HL-60 (cell line): ENCODE results near the gene DNAJA1.
"Not testable (repeated sequence)": the region's sequence is repeated elsewhere in the genome, so short reads cannot be mapped to it uniquely, and the experiment has no call there.

Source experiments
- DNase-seq, 2 experiments: peaks; one replicate each; pipeline ENCODE4 v3.0.0-alpha.2; 2010 to 2020; ENCODE audit warnings: low read depth in 1 of 2, low spot score in 1 of 2
- H3K27ac ChIP-seq: fragments of 250-450 bp; sonication (Bioruptor Pico); replicated peaks from 2 replicates; pipeline ENCODE4 v1.5.1; 2020; ENCODE audit warnings: mild to moderate bottlenecking, moderate library complexity
- H3K27me3 ChIP-seq: fragments of 250-450 bp; sonication (Bioruptor Pico); 2 replicates; pipeline ENCODE4 v1.5.1; 2021; ENCODE audit warnings: mild to moderate bottlenecking, moderate library complexity; ENCODE audit not compliant: insufficient read depth, poor library complexity, severe bottlenecking
- H3K4me3 ChIP-seq: replicated peaks from 2 replicates; pipeline ENCODE4 v1.5.1; 2011; ENCODE audit warnings: mild to moderate bottlenecking, control low read depth, low read length; ENCODE audit not compliant: insufficient read depth
- GABPA ChIP-seq: IDR thresholded peaks from 2 replicates; pipeline ENCODE4 v1.6.1; 2012; ENCODE audit warnings: low read depth
- POLR2AphosphoS5 ChIP-seq: IDR thresholded peaks from 2 replicates; pipeline ENCODE4 v1.6.1; 2012; ENCODE audit warnings: low read depth
- SPI1 ChIP-seq: IDR thresholded peaks from 2 replicates; pipeline ENCODE4 v1.6.1; 2012; ENCODE audit warnings: low read depth, mild to moderate bottlenecking, borderline replicate concordance
- TF ChIP-seq, protein P1 (sequence below): IDR thresholded peaks from one replicate; pipeline ENCODE4 v1.5.1; 2011; ENCODE audit warnings: low read length, control low read depth, inconsistent platforms; ENCODE audit not compliant: insufficient read depth
- TF ChIP-seq, protein P2 (sequence below): IDR thresholded peaks from 2 replicates; pipeline ENCODE4 v1.6.1; 2012; ENCODE audit warnings: low read depth; ENCODE audit not compliant: insufficient replicate concordance

Gene DNAJA1

DNA sequence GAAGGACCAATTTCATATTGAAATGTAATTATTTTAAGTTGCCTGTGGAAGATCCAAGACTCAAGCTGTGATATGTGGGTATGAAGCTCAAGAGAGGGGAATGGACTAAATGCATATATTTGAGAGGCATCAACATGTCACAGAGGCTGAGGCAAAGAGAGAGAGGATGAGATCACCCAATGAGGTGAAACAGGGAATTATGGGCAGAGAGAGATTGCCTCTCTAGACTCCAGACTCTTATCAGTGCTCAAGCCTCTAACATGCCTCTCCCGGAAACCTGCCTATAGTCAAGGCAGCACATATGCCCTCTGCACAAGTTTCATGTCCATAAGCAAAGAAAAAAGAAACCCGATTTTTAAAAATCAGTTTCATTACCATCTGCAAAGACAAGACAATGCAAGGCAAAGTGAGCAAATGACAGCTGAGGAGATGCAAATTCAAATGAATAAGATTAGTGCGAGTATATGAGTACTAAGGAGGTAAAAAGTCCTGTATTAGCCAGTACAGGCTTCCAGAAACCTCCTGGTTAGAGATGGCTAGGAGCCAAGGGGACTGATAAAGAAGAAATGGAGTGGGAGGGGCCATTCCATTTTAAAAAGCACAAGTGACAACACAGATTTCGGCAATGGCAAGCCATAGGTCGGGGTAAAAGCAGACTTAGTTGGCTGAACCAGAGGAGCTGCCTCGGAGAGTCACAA lies 33.0 kb upstream of the DNAJA1 start:
- TF ChIP-seq, protein P1, sequence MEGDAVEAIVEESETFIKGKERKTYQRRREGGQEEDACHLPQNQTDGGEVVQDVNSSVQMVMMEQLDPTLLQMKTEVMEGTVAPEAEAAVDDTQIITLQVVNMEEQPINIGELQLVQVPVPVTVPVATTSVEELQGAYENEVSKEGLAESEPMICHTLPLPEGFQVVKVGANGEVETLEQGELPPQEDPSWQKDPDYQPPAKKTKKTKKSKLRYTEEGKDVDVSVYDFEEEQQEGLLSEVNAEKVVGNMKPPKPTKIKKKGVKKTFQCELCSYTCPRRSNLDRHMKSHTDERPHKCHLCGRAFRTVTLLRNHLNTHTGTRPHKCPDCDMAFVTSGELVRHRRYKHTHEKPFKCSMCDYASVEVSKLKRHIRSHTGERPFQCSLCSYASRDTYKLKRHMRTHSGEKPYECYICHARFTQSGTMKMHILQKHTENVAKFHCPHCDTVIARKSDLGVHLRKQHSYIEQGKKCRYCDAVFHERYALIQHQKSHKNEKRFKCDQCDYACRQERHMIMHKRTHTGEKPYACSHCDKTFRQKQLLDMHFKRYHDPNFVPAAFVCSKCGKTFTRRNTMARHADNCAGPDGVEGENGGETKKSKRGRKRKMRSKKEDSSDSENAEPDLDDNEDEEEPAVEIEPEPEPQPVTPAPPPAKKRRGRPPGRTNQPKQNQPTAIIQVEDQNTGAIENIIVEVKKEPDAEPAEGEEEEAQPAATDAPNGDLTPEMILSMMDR = no peak
- no peak for TF ChIP-seq GABPA
- TF ChIP-seq SPI1 = no peak
- TF ChIP-seq, protein P2, sequence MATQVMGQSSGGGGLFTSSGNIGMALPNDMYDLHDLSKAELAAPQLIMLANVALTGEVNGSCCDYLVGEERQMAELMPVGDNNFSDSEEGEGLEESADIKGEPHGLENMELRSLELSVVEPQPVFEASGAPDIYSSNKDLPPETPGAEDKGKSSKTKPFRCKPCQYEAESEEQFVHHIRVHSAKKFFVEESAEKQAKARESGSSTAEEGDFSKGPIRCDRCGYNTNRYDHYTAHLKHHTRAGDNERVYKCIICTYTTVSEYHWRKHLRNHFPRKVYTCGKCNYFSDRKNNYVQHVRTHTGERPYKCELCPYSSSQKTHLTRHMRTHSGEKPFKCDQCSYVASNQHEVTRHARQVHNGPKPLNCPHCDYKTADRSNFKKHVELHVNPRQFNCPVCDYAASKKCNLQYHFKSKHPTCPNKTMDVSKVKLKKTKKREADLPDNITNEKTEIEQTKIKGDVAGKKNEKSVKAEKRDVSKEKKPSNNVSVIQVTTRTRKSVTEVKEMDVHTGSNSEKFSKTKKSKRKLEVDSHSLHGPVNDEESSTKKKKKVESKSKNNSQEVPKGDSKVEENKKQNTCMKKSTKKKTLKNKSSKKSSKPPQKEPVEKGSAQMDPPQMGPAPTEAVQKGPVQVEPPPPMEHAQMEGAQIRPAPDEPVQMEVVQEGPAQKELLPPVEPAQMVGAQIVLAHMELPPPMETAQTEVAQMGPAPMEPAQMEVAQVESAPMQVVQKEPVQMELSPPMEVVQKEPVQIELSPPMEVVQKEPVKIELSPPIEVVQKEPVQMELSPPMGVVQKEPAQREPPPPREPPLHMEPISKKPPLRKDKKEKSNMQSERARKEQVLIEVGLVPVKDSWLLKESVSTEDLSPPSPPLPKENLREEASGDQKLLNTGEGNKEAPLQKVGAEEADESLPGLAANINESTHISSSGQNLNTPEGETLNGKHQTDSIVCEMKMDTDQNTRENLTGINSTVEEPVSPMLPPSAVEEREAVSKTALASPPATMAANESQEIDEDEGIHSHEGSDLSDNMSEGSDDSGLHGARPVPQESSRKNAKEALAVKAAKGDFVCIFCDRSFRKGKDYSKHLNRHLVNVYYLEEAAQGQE = no peak
- TF ChIP-seq POLR2AphosphoS5 = no peak
- Histone ChIP-seq H3K4me3 (no peak overlapping the region), H3K27ac (no peak overlapping the region), H3K27me3 (no peaks in the 10 kb centered on the region)
- DNase-seq = no peak

DNA sequence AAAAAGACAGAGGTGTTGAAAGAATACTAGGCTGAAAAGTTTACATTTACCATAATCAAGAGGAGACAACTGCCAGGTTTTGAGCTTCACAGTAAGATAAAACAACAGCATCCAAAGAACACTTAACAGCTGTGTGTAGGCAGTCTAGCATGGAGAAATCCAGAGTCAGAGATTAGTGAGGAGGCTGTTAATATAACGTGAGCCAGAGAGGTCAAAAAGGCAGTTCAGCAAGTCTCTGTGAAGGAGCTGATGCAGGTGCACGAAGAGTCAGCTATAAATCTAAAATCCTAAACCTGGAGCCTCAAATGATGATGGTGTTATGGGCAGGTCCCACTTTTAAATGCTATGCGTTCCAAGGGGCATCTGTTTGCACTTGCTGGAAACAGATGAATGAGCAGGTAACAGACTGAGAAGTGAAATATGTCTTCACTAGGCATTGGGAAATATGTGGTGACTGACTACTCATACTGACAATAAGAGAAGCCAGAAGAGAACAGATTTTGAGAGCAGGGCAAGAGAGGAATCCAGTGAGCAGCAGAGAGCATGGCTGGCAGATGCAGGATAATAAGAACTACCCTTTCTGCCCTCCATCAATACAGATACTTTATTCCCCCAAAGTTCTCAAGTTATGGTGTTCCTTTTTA lies 32.4 kb upstream of the DNAJA1 start:
- TF ChIP-seq, protein P1 = no peak
- TF ChIP-seq POLR2AphosphoS5 (no peak), SPI1 (no peak), GABPA (no peak)
- TF ChIP-seq, protein P2 = no peak
- DNase-seq = peak; percentile 24 to 50
- Histone ChIP-seq H3K27ac (no peak overlapping the region), H3K27me3 (no peaks in the 10 kb centered on the region), H3K4me3 (no peak overlapping the region)

DNA sequence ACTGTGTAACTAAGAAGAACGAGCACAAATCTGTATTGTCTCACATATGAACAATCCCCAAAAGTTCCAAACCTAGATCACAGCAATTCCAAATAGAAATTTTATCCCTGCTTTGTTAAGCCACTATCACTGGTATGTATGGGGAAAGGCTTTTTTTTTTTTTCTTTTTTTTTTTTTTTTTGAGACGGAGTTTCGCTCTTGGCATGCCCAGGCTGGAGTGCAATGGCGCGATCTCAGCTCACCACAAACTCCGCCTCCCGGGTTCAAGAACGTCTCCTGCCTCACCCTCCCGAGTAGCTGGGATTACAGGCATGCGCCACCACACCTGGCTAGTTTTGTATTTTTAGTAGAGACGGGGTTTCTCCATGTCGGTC lies 24.4 kb upstream of the DNAJA1 start:
- Histone ChIP-seq H3K27ac (peak overlapping the region; percentile 78), H3K4me3 (peak overlapping the region; percentile 70)
- not testable (repeated sequence) for H3K27me3 ChIP-seq
- DNase-seq = peak in 1 of 2 experiments; percentile 21

DNA sequence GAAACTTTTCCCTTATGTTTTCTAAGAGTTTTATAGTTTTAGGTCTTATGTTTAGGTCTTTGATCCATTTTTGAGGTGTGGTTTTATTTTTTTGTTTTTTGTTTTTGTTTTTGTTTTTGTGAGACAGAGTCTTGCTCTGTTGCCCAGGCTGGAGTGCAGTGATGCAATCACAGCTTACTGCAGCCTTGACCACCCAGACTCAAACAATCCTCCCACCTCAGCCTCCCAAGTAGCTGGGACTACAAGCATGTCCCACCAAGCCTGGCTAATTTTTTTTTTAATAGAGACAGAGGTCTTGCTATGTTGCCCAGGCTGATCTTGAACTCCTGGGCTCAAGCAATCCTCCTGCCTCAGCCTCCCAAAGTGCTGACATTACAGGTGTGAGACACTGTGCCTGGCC lies 19.7 kb upstream of the DNAJA1 start:
- DNase-seq, H3K27ac ChIP-seq, H3K4me3 ChIP-seq, H3K27me3 ChIP-seq: not testable (repeated sequence)

DNA sequence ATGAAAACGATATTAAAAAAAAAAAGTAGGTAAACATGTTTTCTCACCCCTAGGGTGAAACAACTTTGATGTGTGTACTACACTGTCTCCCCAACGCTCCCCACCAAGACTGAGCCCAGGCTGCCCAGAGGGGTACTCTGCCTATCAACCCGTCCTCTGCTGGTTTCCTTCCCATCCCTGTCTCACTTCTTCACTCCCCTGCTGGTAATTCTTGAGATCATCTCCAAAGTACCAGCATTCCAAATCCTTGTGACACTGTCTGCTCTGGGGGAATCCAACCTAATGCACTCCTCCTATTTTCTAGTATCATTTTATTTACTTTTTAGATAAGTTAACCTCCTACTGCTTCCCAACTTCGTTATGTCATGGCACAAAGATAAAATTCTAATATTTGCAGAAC lies 17.3 kb upstream of the DNAJA1 start:
- Histone ChIP-seq H3K27ac (no peak overlapping the region), H3K4me3 (no peak overlapping the region), H3K27me3 (no peaks in the 10 kb centered on the region)
- no peak for DNase-seq
- TF ChIP-seq GABPA (no peak), SPI1 (no peak), POLR2AphosphoS5 (no peak)
- TF ChIP-seq, protein P1 = no peak
- TF ChIP-seq, protein P2 = no peak
